RWPE2 (cell line): Measurements from ENCODE around the gene ANGPTL4.
"Not testable (repeated sequence)": the region's sequence is repeated elsewhere in the genome, so short reads cannot be mapped to it uniquely, and the experiment has no call there.

Experiments
- ATAC-seq: fragments of 200-7000 bp; cut with Tn5 transposase; 3 replicates; pipeline ENCODE4 v1.9.1; 2021; ENCODE audit warnings: low read depth
- DNase-seq: peaks from one replicate; pipeline ENCODE4 v3.0.0-alpha.2; 2020; ENCODE audit warnings: low spot score
- H3K27ac ChIP-seq: fragments of 450-650 bp; 2 replicates; pipeline ENCODE4 v1.5.1; 2017; ENCODE audit warnings: mild to moderate bottlenecking; ENCODE audit not compliant: poor library complexity, severe bottlenecking
- H3K27me3 ChIP-seq: fragments of 250-450 bp; sonication (Bioruptor Pico); 2 replicates; pipeline ENCODE4 v1.5.1; 2021; ENCODE audit warnings: mild to moderate bottlenecking, moderate library complexity; ENCODE audit not compliant: insufficient read depth, poor library complexity, severe bottlenecking
- H3K36me3 ChIP-seq: fragments of 250-450 bp; sonication (Bioruptor Pico); 2 replicates; pipeline ENCODE4 v1.5.1; 2020; ENCODE audit warnings: low read depth, mild to moderate bottlenecking, moderate library complexity
- H3K4me1 ChIP-seq: fragments of 250-450 bp; sonication (Bioruptor Pico); 2 replicates; pipeline ENCODE4 v1.5.1; 2021; ENCODE audit warnings: mild to moderate bottlenecking, moderate library complexity; ENCODE audit not compliant: insufficient read depth, poor library complexity, severe bottlenecking
- H3K4me3 ChIP-seq: fragments of 250-450 bp; sonication (Bioruptor Pico); 2 replicates; pipeline ENCODE4 v1.5.1; 2021; ENCODE audit warnings: mild to moderate bottlenecking, moderate library complexity; ENCODE audit not compliant: severe bottlenecking
- H3K9me3 ChIP-seq: fragments of 250-450 bp; sonication (Bioruptor Pico); 2 replicates; pipeline ENCODE4 v1.5.1; 2021; ENCODE audit warnings: mild to moderate bottlenecking, moderate library complexity; ENCODE audit not compliant: severe bottlenecking
- CTCF ChIP-seq: fragments of 450-650 bp; IDR thresholded peaks from one replicate; pipeline ENCODE4 v1.5.1; 2017; ENCODE audit warnings: mild to moderate bottlenecking, moderate library complexity; ENCODE audit not compliant: poor library complexity, severe bottlenecking

The ANGPTL4 gene

GRCh38 chr19:8377598-8377997 lies 13.6 kb downstream of the ANGPTL4 start:
- ATAC-seq (no peak), DNase-seq (no peak)
- Histone ChIP-seq H3K4me1 (no peaks in the 10 kb centered on the region), H3K9me3 (no peaks in the 10 kb centered on the region), H3K4me3 (no peak overlapping the region), H3K27me3 (no peaks in the 10 kb centered on the region), H3K36me3 (peaks cover 11% of the 10 kb centered on the region), H3K27ac (no peak overlapping the region)
- no peak for TF ChIP-seq CTCF

GRCh38 chr19:8379156-8379891 lies 15.4 kb downstream of the ANGPTL4 start:
- H3K36me3 ChIP-seq, H3K27ac ChIP-seq, H3K4me1 ChIP-seq, H3K9me3 ChIP-seq, H3K27me3 ChIP-seq, ATAC-seq, H3K4me3 ChIP-seq, DNase-seq: not testable (repeated sequence)

GRCh38 chr19:8384569-8384968 lies 20.6 kb downstream of the ANGPTL4 start:
- not testable (repeated sequence) for H3K27me3 ChIP-seq, H3K9me3 ChIP-seq, H3K36me3 ChIP-seq, H3K4me1 ChIP-seq, H3K27ac ChIP-seq, H3K4me3 ChIP-seq, DNase-seq, ATAC-seq

- DNase-seq, H3K4me3 ChIP-seq, H3K36me3 ChIP-seq, H3K27me3 ChIP-seq, H3K27ac ChIP-seq, H3K9me3 ChIP-seq, ATAC-seq, H3K4me1 ChIP-seq: not testable (repeated sequence)
These were observed 21.1 kb downstream of the ANGPTL4 start for GRCh38 chr19:8385103-8385502.

GRCh38 chr19:8385566-8385965 lies 21.6 kb downstream of the ANGPTL4 start:
- not testable (repeated sequence) for H3K36me3 ChIP-seq, ATAC-seq, DNase-seq, H3K9me3 ChIP-seq, H3K4me1 ChIP-seq, H3K27ac ChIP-seq, H3K4me3 ChIP-seq, H3K27me3 ChIP-seq

- not testable (repeated sequence) for H3K9me3 ChIP-seq, DNase-seq, H3K4me1 ChIP-seq, H3K4me3 ChIP-seq, H3K27me3 ChIP-seq, ATAC-seq, H3K36me3 ChIP-seq, H3K27ac ChIP-seq
These were observed 22.5 kb downstream of the ANGPTL4 start for GRCh38 chr19:8386419-8386818.

- ATAC-seq = no peak
- Histone ChIP-seq H3K4me3 (no peak overlapping the region), H3K4me1 (peaks cover 5% of the 10 kb centered on the region), H3K27me3 (no peaks in the 10 kb centered on the region), H3K36me3 (no peaks in the 10 kb centered on the region), H3K9me3 (no peaks in the 10 kb centered on the region), H3K27ac (no peak overlapping the region)
- DNase-seq = no peak
- TF ChIP-seq CTCF = no peak
These were observed 23.0 kb downstream of the ANGPTL4 start for GRCh38 chr19:8386990-8387389.
